ENCODE data around the gene TMC5. TPM values are rescaled to one million over a fixed set of nuclear protein-coding genes. Genes with fewer than 3 reads are reported as not detected.
A peak's percentile ranks its signal among the peaks of the same experiment; 100 is the strongest.
"Not testable (repeated sequence)": the region's sequence is repeated elsewhere in the genome, so short reads cannot be mapped to it uniquely, and the experiment has no call there.

The TMC5 gene
- polyA plus RNA-seq, 1 donor, result 17.3 TPM

DNA sequence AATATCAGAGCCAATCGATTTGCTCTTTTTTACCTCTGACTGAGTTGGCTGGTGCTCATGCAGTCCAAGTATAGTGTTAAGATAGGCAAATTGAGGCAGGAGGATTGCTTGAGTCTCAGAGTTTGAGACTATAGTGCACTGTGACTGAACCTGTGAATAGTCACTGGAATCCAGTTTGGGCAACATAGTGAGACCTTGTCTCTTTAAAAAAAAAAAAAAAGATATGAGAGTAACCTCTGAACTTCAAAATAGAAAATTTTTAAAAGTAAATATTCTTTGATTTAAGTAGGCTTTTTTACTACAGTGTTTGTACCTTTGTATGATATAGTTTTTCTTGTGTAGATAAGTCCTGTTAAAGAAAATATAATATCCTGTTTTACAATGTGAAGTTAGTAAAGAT, 109.5 kb downstream of the TMC5 start:
- H3K4me1 ChIP-seq (ENCODE audit: control insufficient read depth, insufficient read depth, low read length), result peaks cover 9% of the 10 kb centered on the region
- H3K27ac ChIP-seq (ENCODE audit: low read length), result no peak overlapping the region
- no peak for DNase-seq
- no peaks in the 10 kb centered on the region for H3K27me3 ChIP-seq (ENCODE audit: control insufficient read depth, insufficient read depth, low read length)
- peaks cover 10% of the 10 kb centered on the region for H3K36me3 ChIP-seq (ENCODE audit: control insufficient read depth, insufficient read depth, low read length)
- H3K9me3 ChIP-seq (ENCODE audit: control insufficient read depth, low read depth, low read length), result no peaks in the 10 kb centered on the region
- no peak overlapping the region for H3K4me3 ChIP-seq (ENCODE audit: low read length)
- WGBS (ENCODE audit: insufficient coverage, low lambda C conversion rate), result no CpG with 5 or more reads among the region's 1 CpG

DNA sequence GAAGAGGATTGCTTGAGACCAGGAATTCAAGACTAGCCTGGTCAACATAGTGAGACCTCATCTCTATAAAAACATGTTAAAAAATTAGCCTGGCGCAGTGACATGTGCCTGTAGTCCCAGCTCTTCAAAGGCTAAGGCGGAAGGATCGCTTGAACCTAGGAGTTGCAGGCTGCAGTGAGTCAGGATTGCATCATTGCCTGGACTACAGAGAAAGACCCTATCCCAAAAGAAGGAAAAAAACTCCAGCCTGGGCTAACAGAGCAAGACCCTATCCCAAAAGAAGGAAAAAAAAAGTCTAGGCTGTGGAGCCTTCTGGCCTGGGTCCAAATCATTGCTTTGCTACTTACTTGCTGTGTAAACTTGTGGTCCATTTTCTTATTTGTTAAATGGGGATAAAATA, 111.0 kb downstream of the TMC5 start:
- Histone ChIP-seq H3K4me3 (ENCODE audit: low read length) (no peak overlapping the region), H3K9me3 (ENCODE audit: control insufficient read depth, low read depth, low read length) (no peaks in the 10 kb centered on the region), H3K36me3 (ENCODE audit: control insufficient read depth, insufficient read depth, low read length) (peaks cover 16% of the 10 kb centered on the region), H3K4me1 (ENCODE audit: control insufficient read depth, insufficient read depth, low read length) (peaks cover 6% of the 10 kb centered on the region), H3K27me3 (ENCODE audit: control insufficient read depth, insufficient read depth, low read length) (no peaks in the 10 kb centered on the region), H3K27ac (ENCODE audit: low read length) (no peak overlapping the region)
- no peak for DNase-seq
- 100% methylated on average over 2 of the region's 3 CpGs for WGBS (ENCODE audit: insufficient coverage, low lambda C conversion rate)

DNA sequence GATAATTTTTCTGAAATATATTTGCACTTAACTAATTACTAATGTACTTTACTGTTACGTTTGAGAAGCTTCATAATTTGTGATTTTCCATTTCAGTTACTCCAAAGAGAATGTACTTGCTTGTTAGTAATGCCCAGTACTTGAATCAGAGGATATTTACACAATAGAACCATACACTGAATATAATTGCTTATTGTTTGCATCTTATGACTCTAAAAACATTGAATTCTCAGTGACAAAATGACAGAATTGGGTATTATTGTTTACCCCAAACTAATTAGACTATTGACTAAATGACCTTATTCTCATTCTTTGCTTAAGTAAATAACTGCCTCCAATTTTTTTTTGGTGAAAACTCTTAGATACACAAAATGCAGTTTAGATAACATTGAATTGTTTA, 114.9 kb downstream of the TMC5 start:
- no peak overlapping the region for H3K27ac ChIP-seq (ENCODE audit: low read length)
- peaks cover 30% of the 10 kb centered on the region for H3K36me3 ChIP-seq (ENCODE audit: control insufficient read depth, insufficient read depth, low read length)
- H3K9me3 ChIP-seq (ENCODE audit: control insufficient read depth, low read depth, low read length), result no peaks in the 10 kb centered on the region
- WGBS (ENCODE audit: insufficient coverage, low lambda C conversion rate), result no CpG with 5 or more reads among the region's 1 CpG
- H3K4me3 ChIP-seq (ENCODE audit: low read length), result no peak overlapping the region
- H3K4me1 ChIP-seq (ENCODE audit: control insufficient read depth, insufficient read depth, low read length), result no peaks in the 10 kb centered on the region
- DNase-seq, result no peak
- H3K27me3 ChIP-seq (ENCODE audit: control insufficient read depth, insufficient read depth, low read length), result no peaks in the 10 kb centered on the region

GRCh38 chr16:19540241-19540970, 122.7 kb downstream of the TMC5 start:
- 100% methylated on average over 4 of the region's 6 CpGs for WGBS (ENCODE audit: insufficient coverage, low lambda C conversion rate)
- H3K9me3 ChIP-seq (ENCODE audit: control insufficient read depth, low read depth, low read length), result no peaks in the 10 kb centered on the region
- DNase-seq, result no peak
- no peak overlapping the region for H3K4me3 ChIP-seq (ENCODE audit: low read length)
- H3K27ac ChIP-seq (ENCODE audit: low read length), result no peak overlapping the region
- peaks cover 32% of the 10 kb centered on the region for H3K36me3 ChIP-seq (ENCODE audit: control insufficient read depth, insufficient read depth, low read length)
- no peaks in the 10 kb centered on the region for H3K4me1 ChIP-seq (ENCODE audit: control insufficient read depth, insufficient read depth, low read length)
- no peaks in the 10 kb centered on the region for H3K27me3 ChIP-seq (ENCODE audit: control insufficient read depth, insufficient read depth, low read length)

- Histone ChIP-seq H3K9me3 (ENCODE audit: control insufficient read depth, low read depth, low read length) (no peaks in the 10 kb centered on the region), H3K27ac (ENCODE audit: low read length) (no peak overlapping the region), H3K27me3 (ENCODE audit: control insufficient read depth, insufficient read depth, low read length) (no peaks in the 10 kb centered on the region), H3K4me3 (ENCODE audit: low read length) (no peak overlapping the region), H3K36me3 (ENCODE audit: control insufficient read depth, insufficient read depth, low read length) (peaks cover 20% of the 10 kb centered on the region), H3K4me1 (ENCODE audit: control insufficient read depth, insufficient read depth, low read length) (no peaks in the 10 kb centered on the region)
- WGBS (ENCODE audit: insufficient coverage, low lambda C conversion rate), result no CpG with 5 or more reads among the region's 3 CpGs
- peak in 1 of 2 donors; percentile 71 for DNase-seq
Observed at GRCh38 chr16:19542138-19542821, 124.6 kb downstream of the TMC5 start.

DNA sequence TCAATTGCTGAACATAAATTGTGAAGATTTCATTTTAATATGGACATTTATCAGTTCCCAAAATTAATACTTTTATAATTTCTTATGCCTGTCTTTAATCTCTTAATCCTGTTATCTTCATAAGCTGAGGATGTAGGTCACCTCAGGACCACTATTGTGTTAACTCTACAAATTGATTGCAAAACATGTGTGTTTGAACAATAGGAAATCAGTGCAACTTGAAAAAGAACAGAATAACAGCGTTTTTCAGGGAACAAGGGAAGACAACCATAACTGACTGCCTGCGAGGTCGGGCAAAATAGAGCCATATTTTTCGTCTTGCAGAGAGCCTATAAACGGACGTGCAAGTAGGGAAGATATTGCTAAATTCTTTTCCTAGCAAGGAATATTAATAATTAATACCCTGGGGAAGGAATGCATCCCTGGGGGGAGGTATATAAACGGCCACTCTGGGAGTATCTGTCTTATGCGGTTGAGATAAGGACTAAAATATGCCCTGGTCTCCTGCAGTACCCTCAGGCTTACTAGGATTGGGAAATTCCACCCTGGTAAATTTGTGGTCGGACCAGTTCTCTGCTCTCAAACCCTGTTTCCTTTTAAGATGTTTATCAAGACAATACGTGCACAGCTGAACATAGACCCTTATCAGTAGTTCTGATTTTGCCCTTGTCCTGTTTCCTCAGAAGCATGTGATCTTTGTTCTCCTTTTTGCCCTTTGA, 125.8 kb downstream of the TMC5 start:
- H3K4me1 ChIP-seq (ENCODE audit: control insufficient read depth, insufficient read depth, low read length); H3K27ac ChIP-seq (ENCODE audit: low read length); DNase-seq; H3K4me3 ChIP-seq (ENCODE audit: low read length); H3K27me3 ChIP-seq (ENCODE audit: control insufficient read depth, insufficient read depth, low read length); H3K9me3 ChIP-seq (ENCODE audit: control insufficient read depth, low read depth, low read length): not testable (repeated sequence)
- 94% methylated on average over 3 of the region's 10 CpGs for whole genome bisulfite sequencing (ENCODE audit: insufficient coverage, low lambda C conversion rate)
- H3K36me3 ChIP-seq (ENCODE audit: control insufficient read depth, insufficient read depth, low read length), result peaks cover 23% of the 10 kb centered on the region

DNA sequence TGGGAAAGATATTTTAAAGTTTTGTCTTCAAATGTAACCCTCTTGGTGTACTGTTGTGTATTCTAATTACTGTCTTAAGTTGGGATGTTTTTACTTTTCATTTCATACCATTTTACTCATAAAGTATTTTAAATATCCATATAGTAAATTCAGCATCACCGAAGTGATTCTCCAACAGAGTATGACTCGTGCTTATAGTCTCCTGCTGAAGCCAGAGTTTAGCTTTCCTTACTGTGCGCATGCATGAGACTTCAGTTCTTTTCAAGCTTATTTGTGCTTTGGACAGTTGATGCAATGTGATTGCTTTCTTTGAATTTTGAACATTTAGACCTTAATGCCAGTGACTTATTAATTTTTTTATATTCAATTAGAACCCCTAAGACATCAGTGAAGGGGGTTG, 130.5 kb downstream of the TMC5 start:
- H3K9me3 ChIP-seq (ENCODE audit: control insufficient read depth, low read depth, low read length), result no peaks in the 10 kb centered on the region
- H3K27ac ChIP-seq (ENCODE audit: low read length), result no peak overlapping the region
- H3K4me3 ChIP-seq (ENCODE audit: low read length), result no peak overlapping the region
- H3K36me3 ChIP-seq (ENCODE audit: control insufficient read depth, insufficient read depth, low read length), result peaks cover 27% of the 10 kb centered on the region
- H3K27me3 ChIP-seq (ENCODE audit: control insufficient read depth, insufficient read depth, low read length), result no peaks in the 10 kb centered on the region
- WGBS (ENCODE audit: insufficient coverage, low lambda C conversion rate), result 100% methylated on average over 1 of the region's 3 CpGs
- no peaks in the 10 kb centered on the region for H3K4me1 ChIP-seq (ENCODE audit: control insufficient read depth, insufficient read depth, low read length)
- no peak for DNase-seq

Other genes with a start within 250 kb of the TMC5 start
- 8.2 TPM for gene SYT17, start 249.6 kb upstream of the TMC5 start, polyA plus RNA-seq
- not detected for gene CLEC19A, start 132.2 kb upstream of the TMC5 start, polyA plus RNA-seq
- 76.0 TPM for gene GDE1, start 104.2 kb downstream of the TMC5 start, polyA plus RNA-seq
- 19.3 TPM for gene CCP110, start 106.1 kb downstream of the TMC5 start, polyA plus RNA-seq
- 53.2 TPM for gene VPS35L, start 137.8 kb downstream of the TMC5 start, polyA plus RNA-seq